HG03280 (cell line): ENCODE measurements around the gene NCKAP5.

Experiments used
- ATAC-seq: cut with Tn5 transposase; IDR thresholded peaks from one replicate; pipeline ENCODE4 v1.9.1; 2021; ENCODE audit warnings: mild to moderate bottlenecking, moderate library complexity; ENCODE audit not compliant: unreplicated experiment

Gene NCKAP5

DNA sequence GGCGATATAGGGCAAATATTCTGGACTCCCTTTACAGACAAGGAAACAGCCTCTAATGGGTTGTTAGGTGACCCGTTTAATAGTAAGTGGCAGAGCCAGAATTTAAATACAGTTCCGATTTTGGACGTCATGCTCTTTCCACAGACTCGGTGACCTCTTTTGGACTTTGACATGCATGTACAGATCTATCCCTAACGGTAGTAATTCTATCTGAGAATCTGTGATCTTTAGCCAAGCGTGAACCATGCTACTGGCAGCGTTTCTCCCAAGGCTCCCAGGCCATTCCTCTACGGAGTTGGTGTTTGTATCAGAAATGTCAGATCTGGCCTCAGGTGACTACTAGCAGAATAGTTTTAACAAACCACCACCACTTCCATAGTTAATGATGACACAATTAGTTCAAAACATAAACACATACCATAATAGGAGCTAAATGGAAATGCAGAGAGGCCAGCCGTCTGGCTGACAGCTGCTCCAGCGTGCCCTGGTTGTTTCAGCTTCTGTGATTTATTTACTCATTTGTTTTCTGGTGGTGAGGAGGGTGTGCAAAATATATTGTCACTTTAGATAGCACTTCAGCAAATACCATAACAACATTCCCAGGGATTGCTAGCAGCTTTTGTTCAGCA is 593.7 kb downstream of the NCKAP5 start:
- ATAC-seq: no peak

DNA sequence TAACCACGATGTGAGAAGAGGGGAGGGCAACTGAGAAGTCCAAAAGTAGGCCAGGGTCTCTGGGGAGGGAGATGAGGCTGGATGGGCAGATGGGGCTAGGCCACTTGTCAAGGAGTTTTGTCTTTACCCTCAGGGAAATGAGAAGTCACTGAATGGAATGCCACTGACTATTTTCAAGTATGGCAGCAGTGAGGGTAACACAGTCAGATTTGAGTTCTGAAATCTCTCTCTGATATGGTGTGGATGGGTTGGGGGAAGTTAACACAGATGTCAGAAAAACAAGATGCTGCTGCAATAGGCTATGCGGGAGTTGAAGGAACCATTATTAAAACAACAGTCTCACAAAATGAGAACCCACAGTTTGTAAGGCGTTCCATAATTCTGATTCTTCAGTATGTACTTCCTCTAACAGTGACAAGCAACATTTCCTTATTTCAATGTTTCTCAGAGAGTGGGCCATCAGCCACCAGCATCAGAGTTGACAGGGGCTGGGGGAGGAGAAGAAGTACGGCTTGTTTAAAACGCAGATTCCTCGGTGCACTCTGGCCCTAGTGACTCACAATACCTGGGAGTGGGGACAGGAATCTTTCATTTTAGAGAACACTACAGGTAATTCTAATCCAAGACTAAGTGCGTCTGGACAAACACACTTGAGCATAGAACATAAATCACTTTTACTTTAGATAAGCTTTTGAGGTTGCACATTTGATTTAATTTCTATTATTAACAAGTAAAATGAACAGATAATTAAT is 596.8 kb downstream of the NCKAP5 start:
- ATAC-seq: no peak

- no peak for ATAC-seq
These were observed 598.8 kb downstream of the NCKAP5 start for GRCh38 chr2:132969371-132969985.

DNA sequence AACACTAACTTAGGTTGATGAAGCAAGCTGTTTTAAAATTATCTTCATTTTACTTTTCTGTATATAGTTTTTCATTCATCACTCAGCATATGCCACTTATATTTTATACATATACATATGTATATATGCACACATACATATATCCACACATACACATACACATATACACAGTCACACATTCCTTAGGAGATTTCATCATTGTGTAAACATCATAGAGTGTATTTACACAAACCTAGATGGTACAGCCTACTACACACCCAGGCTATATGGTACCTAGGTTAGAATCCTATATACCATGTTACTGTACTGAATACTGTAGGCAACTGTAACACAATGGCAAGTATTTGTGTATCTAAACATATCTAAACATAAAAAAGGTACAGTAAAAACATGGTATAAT is 602.8 kb downstream of the NCKAP5 start:
- no peak for ATAC-seq

DNA sequence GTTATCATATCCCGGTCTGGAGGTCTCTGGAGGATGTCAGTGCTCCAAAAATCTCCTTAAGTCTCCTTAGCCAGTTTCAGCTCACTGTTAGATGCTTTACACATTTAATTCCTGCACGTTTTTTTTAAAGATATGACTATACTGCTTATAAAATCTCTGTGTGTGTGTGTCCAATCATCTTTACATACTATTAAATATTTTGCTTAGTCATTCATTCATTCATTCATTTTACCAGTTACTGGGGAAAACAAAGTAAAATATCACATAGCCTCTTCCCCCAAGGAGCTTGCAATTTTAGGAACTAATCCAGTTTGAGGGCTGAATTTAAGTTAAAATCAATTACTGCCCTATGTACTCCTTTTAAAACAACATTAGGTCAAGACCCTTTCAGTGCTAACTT is 605.1 kb downstream of the NCKAP5 start:
- no peak for ATAC-seq

GRCh38 chr2:132958887-132959286 is 609.4 kb downstream of the NCKAP5 start:
- no peak for ATAC-seq

DNA sequence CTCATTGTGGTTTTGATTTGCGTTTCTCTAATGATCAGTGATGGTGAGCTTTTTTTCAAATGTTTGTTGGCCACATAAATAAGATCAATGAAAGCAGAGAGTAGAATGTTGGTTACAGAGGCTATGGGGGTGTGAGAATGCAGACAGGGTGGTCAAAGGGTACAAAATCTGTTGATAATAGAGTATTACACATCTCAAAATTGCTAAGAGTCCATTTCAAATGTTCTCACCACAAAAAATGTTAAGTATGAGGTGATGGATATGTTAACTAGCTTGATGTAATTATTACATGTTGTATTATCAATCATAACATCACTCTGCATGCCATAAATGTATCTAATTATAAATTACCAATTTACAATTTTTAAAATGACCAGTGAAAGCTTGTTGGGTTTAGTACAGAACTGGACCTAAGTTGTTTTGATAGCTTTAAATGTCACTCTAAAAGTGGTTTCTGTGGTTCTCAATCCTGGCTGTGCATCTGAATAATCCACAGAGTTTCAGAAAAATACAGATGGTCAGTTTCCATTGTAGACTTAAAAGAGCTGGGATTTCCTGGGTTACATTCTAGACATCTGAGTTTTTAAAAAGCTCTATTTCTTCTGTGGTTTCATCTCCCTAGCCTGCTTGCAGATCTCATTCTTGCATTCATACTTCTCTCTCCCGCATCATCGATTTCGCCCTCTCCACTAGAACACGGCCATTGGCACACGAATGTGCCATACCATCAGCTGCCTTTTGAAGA is 612.2 kb downstream of the NCKAP5 start:
- no peak for ATAC-seq

DNA sequence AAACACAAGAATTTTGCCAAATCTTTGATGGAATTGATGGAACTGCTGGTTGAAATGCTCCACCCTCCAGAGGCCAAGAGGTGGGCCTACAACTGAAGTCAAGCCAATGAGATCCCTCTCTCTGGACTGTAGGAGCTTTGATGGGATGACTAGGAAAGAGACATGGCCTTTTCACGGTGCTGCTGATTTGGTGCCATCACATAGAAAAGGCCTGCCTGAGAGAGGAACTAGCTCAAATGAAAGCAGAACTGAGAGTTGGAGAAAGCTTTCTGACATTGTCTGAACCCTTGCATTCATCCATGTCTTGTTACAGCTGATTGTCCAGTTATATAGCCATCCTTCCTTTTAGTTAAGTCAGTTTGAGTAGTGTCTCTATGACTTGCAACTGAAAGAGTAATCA is 614.5 kb downstream of the NCKAP5 start:
- ATAC-seq: peak; percentile 60

GRCh38 chr2:132951008-132951714 is 617.1 kb downstream of the NCKAP5 start:
- no peak for ATAC-seq

GRCh38 chr2:132949108-132949507 is 619.2 kb downstream of the NCKAP5 start:
- no peak for ATAC-seq

- no peak for ATAC-seq
These were observed 620.1 kb downstream of the NCKAP5 start for GRCh38 chr2:132948211-132948610.

DNA sequence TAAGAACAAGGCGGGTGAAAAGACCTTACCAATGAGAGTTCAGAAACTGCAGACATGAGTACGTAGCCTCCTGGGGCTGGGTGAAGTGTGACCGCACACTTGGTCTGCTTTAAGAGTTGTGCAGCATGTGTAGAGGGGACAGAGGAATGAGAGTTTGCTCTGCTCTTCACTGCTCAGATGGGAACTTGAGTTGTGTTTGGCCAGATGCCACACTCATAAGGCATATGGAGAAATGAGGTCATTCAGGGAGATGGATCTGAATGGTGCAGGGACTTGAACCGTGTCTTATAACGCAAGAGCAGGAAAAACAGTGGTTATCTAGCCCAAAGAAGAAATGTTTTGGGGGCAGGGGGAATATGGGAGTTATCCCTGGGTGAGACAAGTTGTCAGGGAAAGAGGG is 624.4 kb downstream of the NCKAP5 start:
- ATAC-seq: no peak

DNA sequence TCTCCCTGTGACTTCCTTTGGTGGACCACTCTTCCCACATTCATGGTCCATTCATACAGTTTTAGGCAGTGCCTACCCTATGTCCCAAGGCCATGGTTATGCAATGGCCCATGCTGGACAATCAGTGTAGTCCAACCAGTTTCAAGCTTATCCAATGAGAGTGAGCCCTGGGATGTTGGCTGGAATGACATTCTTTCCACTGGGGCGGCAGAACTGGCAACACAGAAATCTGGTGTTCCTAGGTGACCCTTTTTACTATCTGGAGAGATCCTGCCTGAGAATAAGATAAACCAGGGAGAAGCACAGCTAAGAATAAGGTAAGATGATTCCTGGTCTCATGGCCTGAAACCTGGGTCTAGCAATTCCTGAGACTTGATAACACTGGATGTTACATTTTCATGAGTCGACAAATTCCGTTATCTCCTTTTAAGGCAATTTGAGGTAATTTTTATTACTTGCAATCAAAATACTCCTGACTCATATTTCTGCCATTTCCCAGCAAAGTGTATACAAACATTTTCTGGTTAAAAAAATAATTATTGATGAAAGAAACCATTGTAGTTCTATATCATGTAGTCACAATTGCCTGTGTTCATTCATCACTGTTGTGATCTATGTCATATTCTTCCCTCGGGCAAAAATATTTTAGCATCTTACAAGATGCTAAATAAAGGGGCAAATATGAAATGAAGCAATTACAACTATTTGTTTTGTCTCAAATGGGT is 626.8 kb downstream of the NCKAP5 start:
- ATAC-seq: no peak

DNA sequence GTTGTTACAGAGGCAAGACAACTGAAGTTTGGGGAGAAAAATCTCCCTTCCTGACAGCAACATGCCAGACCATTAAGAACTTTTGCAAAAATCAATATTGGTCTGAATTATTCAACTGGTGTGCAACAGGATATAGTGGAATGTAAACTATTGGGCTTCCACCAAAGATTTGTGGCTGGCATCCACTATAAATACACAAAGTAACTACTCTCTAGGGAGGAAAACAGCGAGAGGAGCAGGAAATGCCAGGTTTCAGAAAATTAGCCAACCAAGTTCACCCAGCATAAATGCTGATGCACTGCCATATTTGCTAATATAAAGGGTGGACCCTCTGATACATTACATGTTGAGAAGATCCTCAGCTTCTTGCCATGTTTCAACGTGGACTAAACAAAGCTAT is 630.6 kb downstream of the NCKAP5 start:
- ATAC-seq: no peak

GRCh38 chr2:132936791-132937190 is 631.5 kb downstream of the NCKAP5 start:
- ATAC-seq: peak; percentile 54

- no peak for ATAC-seq
These were observed 632.0 kb downstream of the NCKAP5 start for GRCh38 chr2:132936261-132936660.

DNA sequence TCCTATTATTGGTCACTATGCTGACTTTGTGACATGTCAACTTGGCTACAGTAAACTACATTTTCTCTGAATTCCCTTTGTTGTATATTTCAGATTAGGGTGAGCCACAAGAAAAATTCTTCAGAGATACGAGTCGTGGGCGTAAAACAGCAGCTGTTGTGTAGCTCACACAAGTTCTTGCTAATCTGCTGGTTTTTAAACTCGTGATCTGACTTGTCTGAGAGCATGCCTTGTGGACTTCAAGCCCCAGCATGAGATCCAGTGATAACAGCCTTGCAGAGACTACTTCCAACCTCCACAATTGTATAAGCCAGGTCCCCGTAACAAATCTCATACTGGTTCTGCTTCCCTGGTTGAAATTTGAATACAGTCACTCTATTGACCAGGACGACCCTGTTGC is 638.5 kb downstream of the NCKAP5 start:
- no peak for ATAC-seq

GRCh38 chr2:132923787-132924186 is 644.5 kb downstream of the NCKAP5 start:
- no peak for ATAC-seq

DNA sequence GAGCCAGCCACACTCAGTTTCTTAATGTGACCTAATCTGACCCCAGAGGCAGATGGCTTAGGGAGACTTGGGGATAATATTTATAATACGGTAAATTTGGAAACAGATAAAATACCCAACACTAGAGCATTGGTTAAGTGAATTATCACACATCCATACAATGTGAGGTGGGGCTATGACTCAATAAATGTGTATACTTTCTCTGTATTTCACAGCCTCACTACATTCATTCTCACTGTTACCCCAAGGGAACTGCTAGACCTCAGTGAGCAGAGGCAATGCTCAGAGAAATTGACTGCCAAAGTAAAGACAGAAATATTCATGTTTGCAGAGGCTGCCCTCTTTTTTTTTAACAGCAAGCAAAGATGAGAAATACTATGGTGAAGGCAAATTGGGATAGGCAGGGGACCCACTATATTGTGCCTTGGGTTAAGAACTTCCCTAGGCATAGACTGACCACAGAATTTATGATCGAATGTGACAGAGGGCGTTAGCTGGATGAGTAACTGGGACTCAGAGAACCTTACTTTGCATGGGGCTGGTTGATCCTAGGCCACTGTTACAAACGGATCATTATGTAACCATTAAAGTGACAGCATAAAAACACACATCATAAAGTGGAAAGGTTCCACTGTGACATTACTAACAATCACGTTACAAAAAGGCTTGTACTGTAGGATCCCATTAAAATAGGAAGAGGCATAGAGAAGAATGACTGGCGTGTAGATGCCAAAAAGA is 652.3 kb downstream of the NCKAP5 start:
- ATAC-seq: no peak
